K562 (cell line): Measurements from ENCODE around the gene CBLC. TPM values are rescaled to one million over a fixed set of nuclear protein-coding genes. Genes with fewer than 3 reads are reported as not detected.
A peak's percentile ranks its signal among the peaks of the same experiment; 100 is the strongest.

Experiments used
- ASH1L ChIP-seq: fragments of 450-650 bp; IDR thresholded peaks from 2 replicates; pipeline ENCODE4 v1.6.1; 2018; ENCODE audit warnings: borderline replicate concordance, mild to moderate bottlenecking, low read depth; ENCODE audit not compliant: partially characterized antibody
- BDP1 ChIP-seq: IDR thresholded peaks from 3 replicates; pipeline ENCODE4 v1.6.1; 2011; ENCODE audit not compliant: insufficient read length, insufficient read depth
- EGR1 ChIP-seq: fragments of 450-650 bp; conservative IDR thresholded peaks from 2 replicates; pipeline ENCODE4 v1.6.1; 2017; ENCODE audit warnings: mild to moderate bottlenecking
- ELF4 ChIP-seq: fragments of 450-650 bp; formaldehyde crosslinking; IDR thresholded peaks from 2 replicates; pipeline ENCODE4 v1.4.0; 2022; ENCODE audit warnings: missing genetic modification characterization
- FOXJ2 ChIP-seq: fragments of 200-800 bp; sonication (Bioruptor generic); IDR thresholded peaks from 2 replicates; pipeline ENCODE4 v1.6.1; 2016; ENCODE audit warnings: missing genetic modification characterization, missing compliant biosample characterization
- FOXJ3 ChIP-seq: sonication (generic); formaldehyde crosslinking; IDR thresholded peaks from 2 replicates; pipeline ENCODE4 v1.4.0; 2020; ENCODE audit warnings: mild to moderate bottlenecking, missing genetic modification reagents
- HIVEP1 ChIP-seq: fragments of 250-450 bp; sonication (Bioruptor Pico); IDR thresholded peaks from 2 replicates; pipeline ENCODE4 v1.4.0; 2020; ENCODE audit warnings: mild to moderate bottlenecking
- HMG20A ChIP-seq: fragments of 450-650 bp; formaldehyde crosslinking; conservative IDR thresholded peaks from 2 replicates; pipeline ENCODE4 v1.4.0; 2020; ENCODE audit warnings: mild to moderate bottlenecking, mixed read lengths
- HNRNPLL ChIP-seq: fragments of 200-400 bp; formaldehyde crosslinking; IDR thresholded peaks from 2 replicates; pipeline ENCODE4 v1.6.1; 2017; ENCODE audit warnings: low read length, low read depth, mild to moderate bottlenecking; ENCODE audit not compliant: poor library complexity, severe bottlenecking
- ILF3 ChIP-seq: fragments of 450-650 bp; IDR thresholded peaks from 2 replicates; pipeline ENCODE4 v1.6.1; 2018; ENCODE audit warnings: antibody characterized with exemption, mild to moderate bottlenecking, moderate library complexity, borderline replicate concordance
- JUN ChIP-seq, 2 experiments: sonication (generic) in 1 of 2; formaldehyde crosslinking in 1 of 2; IDR thresholded peaks; 2 replicates each; pipeline versions ENCODE4 v1.6.1 to v1.8.0; 2012 to 2022; ENCODE audit warnings: borderline replicate concordance in 2 of 2, mild to moderate bottlenecking in 2 of 2, improper control_type of control experiment in 1 of 2, low read depth in 1 of 2, low read length in 1 of 2, missing genetic modification reagents in 1 of 2
- MXI1 ChIP-seq: IDR thresholded peaks from 2 replicates; pipeline ENCODE4 v1.6.1; 2011; ENCODE audit warnings: low read depth, mild to moderate bottlenecking, improper control_type of control experiment, low read length
- PHTF2 ChIP-seq: fragments of 250-450 bp; sonication (Bioruptor Pico); IDR thresholded peaks from 2 replicates; pipeline ENCODE4 v1.5.0; 2021; ENCODE audit warnings: mild to moderate bottlenecking
- RBM14 ChIP-seq: fragments of 200-400 bp; formaldehyde crosslinking; IDR thresholded peaks from 2 replicates; pipeline ENCODE4 v1.6.1; 2018; ENCODE audit warnings: low read depth, mild to moderate bottlenecking, low read length, moderate library complexity, borderline replicate concordance; ENCODE audit not compliant: insufficient read depth
- SIN3A ChIP-seq, 2 experiments: fragments of 150-350 bp in 1 of 2; IDR thresholded peaks; 2 replicates each; pipeline ENCODE4 v1.6.1; 2011 to 2016; ENCODE audit warnings: borderline replicate concordance in 2 of 2, low read depth in 2 of 2, low read length in 2 of 2, mild to moderate bottlenecking in 2 of 2, moderate library complexity in 2 of 2; ENCODE audit not compliant: control insufficient read depth in 1 of 2
- SMAD4 ChIP-seq: fragments of 250-450 bp; sonication (Bioruptor Pico); conservative IDR thresholded peaks from 2 replicates; pipeline ENCODE4 v1.8.0; 2021; ENCODE audit warnings: inconsistent platforms, mild to moderate bottlenecking, moderate library complexity
- SMARCC2 ChIP-seq: fragments of 450-650 bp; IDR thresholded peaks from 2 replicates; pipeline ENCODE4 v1.6.1; 2017; ENCODE audit warnings: antibody characterized with exemption, moderate library complexity, mild to moderate bottlenecking, low read depth
- U2AF2 ChIP-seq: fragments of 200-400 bp; formaldehyde crosslinking; optimal IDR thresholded peaks from 2 replicates; pipeline ENCODE3; 2017; ENCODE audit warnings: low read depth, mild to moderate bottlenecking, low read length
- ZBED1 ChIP-seq: IDR thresholded peaks from 2 replicates; pipeline ENCODE4 v1.6.1; 2014
- ZFX ChIP-seq: sonication (generic); formaldehyde crosslinking; IDR thresholded peaks from 2 replicates; pipeline ENCODE4 v1.8.0; 2022; ENCODE audit warnings: mild to moderate bottlenecking, missing genetic modification reagents, moderate library complexity
- ZNF174 ChIP-seq: fragments of 250-450 bp; sonication (Bioruptor Pico); IDR thresholded peaks from 2 replicates; pipeline ENCODE4 v1.4.0; 2020; ENCODE audit warnings: mild to moderate bottlenecking
- ZNF586 ChIP-seq: fragments of 450-650 bp; formaldehyde crosslinking; conservative IDR thresholded peaks from 2 replicates; pipeline ENCODE4 v1.4.0; 2020; ENCODE audit warnings: mild to moderate bottlenecking, moderate library complexity
- ZNF695 ChIP-seq: fragments of 450-650 bp; formaldehyde crosslinking; IDR thresholded peaks from 2 replicates; pipeline ENCODE4 v1.4.0; 2020; ENCODE audit warnings: mild to moderate bottlenecking, moderate library complexity
- polyA plus RNA-seq, 8 experiments: library from polyadenylated mRNA; depleted of rRNA in 4 of 8; stranded (reverse) in 5 of 8; unstranded in 3 of 8; fragments of >200 nt; fragmentation: Nextera tagmentation in 2 of 8; fragmentation: Illumina TruSeq in 1 of 8; extraction: Ambion mirVana in 2 of 8; extraction: Trizol in 1 of 8; gene quantifications; 2 replicates each; pipeline versions ENCODE4 v1.2.1 to v1.2.3, GENCODE V29; 2011 to 2014; ENCODE audit warnings: inconsistent platforms in 1 of 8, missing spikeins in 1 of 8
- total RNA-seq, 7 experiments: library from RNA; depleted of rRNA in 6 of 7; stranded (reverse); fragments of >200 nt in 6 of 7; fragmentation: Illumina TruSeq in 2 of 7; extraction: Trizol in 2 of 7; gene quantifications; 2 replicates each; pipeline versions ENCODE4 v1.2.1 to v1.2.3, GENCODE V29; 2011 to 2021; ENCODE audit warnings: low replicate concordance in 1 of 7
- TF ChIP-seq, protein P1 (sequence below): fragments of 450-650 bp; conservative IDR thresholded peaks from 2 replicates; pipeline ENCODE4 v1.6.1; 2016; ENCODE audit warnings: missing genetic modification characterization, low read depth, mild to moderate bottlenecking, control low read depth, missing compliant biosample characterization
- TF ChIP-seq, protein P2 (sequence below): sonication (generic); formaldehyde crosslinking; IDR thresholded peaks from 2 replicates; pipeline ENCODE4 v1.8.1; 2022; ENCODE audit warnings: missing genetic modification reagents
- TF ChIP-seq, protein P3 (sequence below): fragments of 250-450 bp; sonication (Bioruptor Pico); IDR thresholded peaks from 2 replicates; pipeline ENCODE4 v1.5.0; 2021

CBLC gene
- total and polyA plus RNA-seq, 9 of the 15 experiments (the other 6 are each of a cell fraction or from before 2014, with no cell fraction given), result 0.09 TPM; not detected in 8

DNA sequence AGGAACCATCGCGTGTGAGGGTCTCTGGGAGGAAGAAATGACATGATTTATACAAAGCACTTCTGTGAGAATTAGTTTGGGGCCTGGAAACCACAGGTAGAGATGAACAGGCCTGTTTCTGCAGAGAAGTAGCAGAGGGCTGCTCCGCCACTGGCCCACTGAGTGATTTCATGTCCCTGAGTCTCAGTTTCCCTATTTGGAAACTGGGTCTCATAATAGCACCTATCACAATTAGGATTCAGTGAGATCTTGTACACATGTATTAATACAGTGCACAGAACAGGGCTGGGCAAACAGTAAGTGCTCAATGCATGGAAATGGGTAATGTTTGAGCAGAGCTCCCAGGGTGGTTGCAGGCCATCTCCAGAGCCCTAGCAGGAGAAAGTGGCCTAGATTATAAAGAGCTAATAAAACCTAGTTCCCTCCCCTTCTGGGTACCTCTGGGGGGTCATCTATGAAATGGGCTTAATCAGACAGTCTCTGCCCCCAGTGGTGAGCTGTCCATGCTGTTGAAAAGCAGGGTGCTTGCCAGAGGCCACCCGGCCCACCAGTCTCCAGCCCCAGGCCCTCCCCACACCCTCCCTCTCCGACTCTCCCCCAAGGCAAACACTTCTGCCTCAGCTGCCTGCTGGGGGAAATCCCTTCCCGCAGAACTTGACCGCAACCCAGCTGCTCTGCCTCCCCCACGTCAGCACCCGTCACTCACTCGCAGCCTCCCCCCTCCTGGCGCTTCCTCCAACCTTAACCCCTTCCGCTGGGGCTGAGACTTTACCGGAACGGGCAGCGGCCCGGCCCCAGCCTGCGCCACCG, 24.7 kb upstream of the CBLC start (continued):
- TF ChIP-seq ELF4 (CRISPR knock-in tag), result no peak; the same call in 1 of the 2 replicates
- peak; percentile 99 for TF ChIP-seq HIVEP1 (CRISPR knock-in tag)
- TF ChIP-seq FOXJ3 (CRISPR knock-in tag), result no peak
- TF ChIP-seq ZNF174 (CRISPR knock-in tag), result no peak
- TF ChIP-seq RBM14, result no peak
- TF ChIP-seq, protein P1, sequence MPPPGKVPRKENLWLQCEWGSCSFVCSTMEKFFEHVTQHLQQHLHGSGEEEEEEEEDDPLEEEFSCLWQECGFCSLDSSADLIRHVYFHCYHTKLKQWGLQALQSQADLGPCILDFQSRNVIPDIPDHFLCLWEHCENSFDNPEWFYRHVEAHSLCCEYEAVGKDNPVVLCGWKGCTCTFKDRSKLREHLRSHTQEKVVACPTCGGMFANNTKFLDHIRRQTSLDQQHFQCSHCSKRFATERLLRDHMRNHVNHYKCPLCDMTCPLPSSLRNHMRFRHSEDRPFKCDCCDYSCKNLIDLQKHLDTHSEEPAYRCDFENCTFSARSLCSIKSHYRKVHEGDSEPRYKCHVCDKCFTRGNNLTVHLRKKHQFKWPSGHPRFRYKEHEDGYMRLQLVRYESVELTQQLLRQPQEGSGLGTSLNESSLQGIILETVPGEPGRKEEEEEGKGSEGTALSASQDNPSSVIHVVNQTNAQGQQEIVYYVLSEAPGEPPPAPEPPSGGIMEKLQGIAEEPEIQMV (tag), result no peak
- 0 out of 2 replicates have a peak, but pooled peaks have one; percentile 21 for TF ChIP-seq MXI1
- peak; percentile 95 for TF ChIP-seq EGR1
- TF ChIP-seq ZBED1, result peak; percentile 93
- TF ChIP-seq SIN3A (IDR thresholded peaks at IDR 0.05; ENCODE audit: borderline replicate concordance in 2 of 2, control insufficient read depth in 1 of 2, low read depth in 2 of 2, low read length in 2 of 2), result peak; percentile 88 to 93; a peak in 3 of 4 replicates
- TF ChIP-seq PHTF2 (CRISPR knock-in tag), result no peak
- TF ChIP-seq FOXJ2 (tag), result no peak
- no peak for TF ChIP-seq ZNF586
- TF ChIP-seq ZFX, result peak; percentile 38; the same call in 1 of the 2 replicates
- no peak for TF ChIP-seq U2AF2
- no peak for TF ChIP-seq HMG20A (CRISPR knock-in tag)
- peak; percentile 84 for TF ChIP-seq JUN (IDR thresholded peaks at IDR 0.05; ENCODE audit: borderline replicate concordance, low read depth, low read length)
- TF ChIP-seq JUN (CRISPR knock-in tag; IDR thresholded peaks at IDR 0.05; ENCODE audit: borderline replicate concordance), result no peak; the same call in 1 of the 2 replicates
- TF ChIP-seq BDP1, result no peak
- no peak for TF ChIP-seq ILF3
- TF ChIP-seq ZNF695 (CRISPR knock-in tag), result no peak
- TF ChIP-seq ASH1L, result no peak
- TF ChIP-seq, protein P2, sequence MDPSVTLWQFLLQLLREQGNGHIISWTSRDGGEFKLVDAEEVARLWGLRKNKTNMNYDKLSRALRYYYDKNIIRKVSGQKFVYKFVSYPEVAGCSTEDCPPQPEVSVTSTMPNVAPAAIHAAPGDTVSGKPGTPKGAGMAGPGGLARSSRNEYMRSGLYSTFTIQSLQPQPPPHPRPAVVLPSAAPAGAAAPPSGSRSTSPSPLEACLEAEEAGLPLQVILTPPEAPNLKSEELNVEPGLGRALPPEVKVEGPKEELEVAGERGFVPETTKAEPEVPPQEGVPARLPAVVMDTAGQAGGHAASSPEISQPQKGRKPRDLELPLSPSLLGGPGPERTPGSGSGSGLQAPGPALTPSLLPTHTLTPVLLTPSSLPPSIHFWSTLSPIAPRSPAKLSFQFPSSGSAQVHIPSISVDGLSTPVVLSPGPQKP (CRISPR knock-in tag), result no peak
- peak; percentile 53; the same call in 1 of the 2 replicates for TF ChIP-seq SMARCC2
- TF ChIP-seq SMAD4, result peak; percentile 91
- peak; percentile 50 for TF ChIP-seq HNRNPLL
- TF ChIP-seq, protein P3, sequence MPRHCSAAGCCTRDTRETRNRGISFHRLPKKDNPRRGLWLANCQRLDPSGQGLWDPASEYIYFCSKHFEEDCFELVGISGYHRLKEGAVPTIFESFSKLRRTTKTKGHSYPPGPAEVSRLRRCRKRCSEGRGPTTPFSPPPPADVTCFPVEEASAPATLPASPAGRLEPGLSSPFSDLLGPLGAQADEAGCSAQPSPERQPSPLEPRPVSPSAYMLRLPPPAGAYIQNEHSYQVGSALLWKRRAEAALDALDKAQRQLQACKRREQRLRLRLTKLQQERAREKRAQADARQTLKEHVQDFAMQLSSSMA (CRISPR knock-in tag), result no peak
